Subcutaneous adipose tissue (tissue), 4 donors: ENCODE data around the gene BCL3. TPM values are rescaled to one million over a fixed set of nuclear protein-coding genes. Genes with fewer than 3 reads are reported as not detected.

Experiments
- CTCF ChIP-seq: fragments of 450-650 bp; IDR thresholded peaks from one replicate; pipeline ENCODE4 v1.5.1; 2016; ENCODE audit warnings: low read depth, mild to moderate bottlenecking, control low read depth, antibody characterized with exemption, moderate library complexity
- total RNA-seq, 4 donors: library from RNA; depleted of rRNA; stranded (reverse); fragments of >200 nt; gene quantifications; one replicate each; pipeline ENCODE4 v1.1.0, GENCODE V29; 2016

The BCL3 gene
- total RNA-seq, 4 donors from 2014 or later = 6.3 to 13.4 (median 12.9) TPM

GRCh38 chr19:44718441-44719261 lies 29.9 kb upstream of the BCL3 start:
- TF ChIP-seq CTCF = no peak

GRCh38 chr19:44719262-44719701 lies 29.2 kb upstream of the BCL3 start:
- TF ChIP-seq CTCF = no peak

- no peak for TF ChIP-seq CTCF
These were observed 27.6 kb upstream of the BCL3 start for GRCh38 chr19:44720945-44721344.

DNA sequence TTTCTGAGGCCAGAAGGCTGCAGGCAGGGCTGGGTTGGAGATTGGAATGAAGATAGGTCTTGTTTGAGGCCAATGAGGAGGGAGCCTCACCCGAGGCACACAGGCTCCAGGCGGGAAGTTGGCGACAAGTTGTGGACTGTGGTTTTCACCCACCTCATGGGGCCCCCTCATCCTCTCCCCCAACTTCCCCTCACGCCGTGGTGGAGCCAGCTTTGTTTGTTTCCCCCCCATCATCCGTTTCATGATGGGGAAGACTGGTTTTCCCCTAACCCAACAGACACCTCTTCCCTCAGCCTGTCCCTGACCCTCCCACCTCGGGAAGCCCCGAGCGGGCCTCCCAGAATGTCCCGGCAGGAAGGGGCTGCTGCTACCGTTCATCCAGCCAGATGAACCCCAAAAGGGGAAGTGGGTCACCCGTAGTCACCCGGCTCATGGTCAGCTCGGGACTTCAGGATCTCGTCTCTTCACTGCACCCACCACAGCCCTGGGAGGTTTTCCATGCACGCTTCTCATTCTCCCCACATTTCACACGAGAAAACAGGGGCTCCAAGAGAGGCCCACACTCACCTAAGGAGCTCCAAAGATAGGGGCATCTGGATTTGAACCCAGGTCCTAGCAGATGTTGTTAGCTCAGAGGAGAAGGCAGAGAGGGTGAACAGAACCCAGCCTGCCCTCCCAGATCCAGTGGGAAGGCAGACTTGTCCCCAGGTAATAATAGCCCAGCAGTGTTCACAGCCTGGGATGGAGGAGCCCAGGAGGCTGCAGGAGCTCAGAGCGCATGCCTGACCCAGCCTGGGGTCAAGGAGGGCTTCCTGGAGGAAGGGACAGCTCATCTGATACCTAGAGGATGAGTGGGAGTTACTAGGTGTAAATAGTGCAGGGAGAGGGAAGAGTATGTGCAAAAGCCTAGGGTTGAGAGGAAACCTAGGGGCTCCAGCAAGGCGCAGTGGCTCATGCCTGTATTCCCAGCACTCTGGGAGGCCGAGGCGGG lies 26.1 kb upstream of the BCL3 start:
- TF ChIP-seq CTCF = no peak

- no peak for TF ChIP-seq CTCF
These were observed 25.1 kb upstream of the BCL3 start for GRCh38 chr19:44723299-44723951.

DNA sequence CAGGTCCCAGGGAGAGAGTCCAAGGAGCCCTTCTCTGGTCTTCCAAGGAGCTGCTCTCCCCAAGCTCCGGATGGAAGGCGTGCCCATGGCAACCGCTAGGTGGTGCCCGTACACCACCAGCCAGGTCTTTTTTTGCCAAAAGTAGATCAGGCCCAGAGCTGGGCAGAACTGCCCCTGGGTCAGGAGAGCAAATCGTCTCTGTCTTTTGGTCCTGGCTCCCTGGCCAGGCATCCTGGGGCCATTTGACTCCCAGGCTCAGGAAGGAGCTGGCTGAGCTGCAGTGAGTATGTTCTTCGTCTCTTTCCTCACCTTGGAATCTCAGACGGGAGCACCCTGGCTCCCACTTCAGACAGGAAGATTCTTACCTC lies 24.6 kb upstream of the BCL3 start:
- no peak for TF ChIP-seq CTCF

DNA sequence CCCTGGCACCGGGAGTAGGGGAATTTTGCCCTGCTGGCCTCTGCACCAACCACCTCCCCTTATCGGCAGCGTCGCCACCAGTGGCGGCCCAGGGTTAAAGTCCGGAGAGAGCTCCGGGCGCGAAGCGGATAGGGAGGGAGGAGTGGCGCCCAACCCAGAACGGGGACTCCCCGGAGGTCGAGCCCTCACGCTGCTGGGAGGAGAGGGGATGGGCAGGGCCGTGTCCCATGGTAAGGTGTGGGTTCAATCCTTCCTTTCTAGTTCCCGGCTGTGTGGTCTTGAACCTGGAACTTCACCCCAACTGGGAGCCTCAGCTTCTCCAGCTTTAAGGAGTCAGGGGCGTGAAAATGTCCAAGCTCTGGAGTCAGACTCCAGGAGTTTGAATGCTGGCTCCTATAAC lies 23.3 kb upstream of the BCL3 start:
- TF ChIP-seq CTCF = no peak
